MCF 10A (cell line): ENCODE results near the gene NSF. TPM values are rescaled to one million over a fixed set of nuclear protein-coding genes. Genes with fewer than 3 reads are reported as not detected.
"Not testable (repeated sequence)": the region's sequence is repeated elsewhere in the genome, so short reads cannot be mapped to it uniquely, and the experiment has no call there.

Source experiments
- BruUV-seq: library from RNA; stranded (reverse); fragments of 400-500 nt; replicated peaks from 2 replicates; lab custom pipeline; 2021; lab: Mats Ljungman, UMichigan
- CTCF ChIA-PET: fragments of 300-600 bp; sonication (Branson Sonifier 250); formaldehyde crosslinking; extraction: SDS; loops from one replicate; lab custom pipeline; 2021; ENCODE audit warnings: antibody characterized with exemption, inconsistent platforms; lab: Yijun Ruan, JAX
- POLR2A ChIA-PET: fragments of 300-600, 350-650 bp; sonication (Branson Sonifier 250); formaldehyde crosslinking; extraction: SDS; loops from one replicate; lab custom pipeline; 2020; ENCODE audit warnings: antibody characterized with exemption, inconsistent platforms; lab: Yijun Ruan, JAX
- DNase-seq: peaks from one replicate; pipeline ENCODE4 v3.0.0-alpha.2; 2018; ENCODE audit not compliant: unreplicated experiment
- H3K27ac Mint-ChIP-seq: one replicate; pipeline ENCODE4 v1.8.0; 2022; ENCODE audit warnings: mild to moderate bottlenecking, low read depth, mixed read lengths; ENCODE audit not compliant: unreplicated experiment
- H3K27me3 Mint-ChIP-seq: one replicate; pipeline ENCODE4 v1.8.0; 2022; ENCODE audit warnings: mixed read lengths; ENCODE audit not compliant: insufficient read depth, unreplicated experiment
- H3K36me3 Mint-ChIP-seq: one replicate; pipeline ENCODE4 v1.8.0; 2022; ENCODE audit warnings: mild to moderate bottlenecking, moderate library complexity, mixed read lengths; ENCODE audit not compliant: insufficient read depth, unreplicated experiment
- H3K4me1 Mint-ChIP-seq: one replicate; pipeline ENCODE4 v1.8.0; 2022; ENCODE audit warnings: mixed read lengths; ENCODE audit not compliant: insufficient read depth, unreplicated experiment
- H3K4me3 Mint-ChIP-seq: one replicate; pipeline ENCODE4 v1.8.0; 2022; ENCODE audit warnings: mild to moderate bottlenecking, moderate library complexity, mixed read lengths; ENCODE audit not compliant: unreplicated experiment
- H3K9me3 Mint-ChIP-seq: one replicate; pipeline ENCODE4 v1.8.0; 2022; ENCODE audit warnings: mixed read lengths; ENCODE audit not compliant: unreplicated experiment
- intact Hi-C: fragments of 100-400 bp; cut with micrococcal nuclease; formaldehyde crosslinking; loops from 2 replicates; pipeline ENCODE4 v1.14.1; 2022
- total RNA-seq: library from RNA; stranded (reverse); gene quantifications from 2 replicates; pipeline ENCODE4 v1.2.3, GENCODE V29; 2022
- TF ChIP-seq, protein P1 (sequence below): fragments of 200-600 bp; IDR thresholded peaks from one replicate; pipeline ENCODE4 v1.8.0; 2022; ENCODE audit warnings: antibody characterized with exemption, mild to moderate bottlenecking; ENCODE audit not compliant: unreplicated experiment

NSF gene
- total RNA-seq, 1 experiment from 2014 or later: 21.1 TPM

DNA sequence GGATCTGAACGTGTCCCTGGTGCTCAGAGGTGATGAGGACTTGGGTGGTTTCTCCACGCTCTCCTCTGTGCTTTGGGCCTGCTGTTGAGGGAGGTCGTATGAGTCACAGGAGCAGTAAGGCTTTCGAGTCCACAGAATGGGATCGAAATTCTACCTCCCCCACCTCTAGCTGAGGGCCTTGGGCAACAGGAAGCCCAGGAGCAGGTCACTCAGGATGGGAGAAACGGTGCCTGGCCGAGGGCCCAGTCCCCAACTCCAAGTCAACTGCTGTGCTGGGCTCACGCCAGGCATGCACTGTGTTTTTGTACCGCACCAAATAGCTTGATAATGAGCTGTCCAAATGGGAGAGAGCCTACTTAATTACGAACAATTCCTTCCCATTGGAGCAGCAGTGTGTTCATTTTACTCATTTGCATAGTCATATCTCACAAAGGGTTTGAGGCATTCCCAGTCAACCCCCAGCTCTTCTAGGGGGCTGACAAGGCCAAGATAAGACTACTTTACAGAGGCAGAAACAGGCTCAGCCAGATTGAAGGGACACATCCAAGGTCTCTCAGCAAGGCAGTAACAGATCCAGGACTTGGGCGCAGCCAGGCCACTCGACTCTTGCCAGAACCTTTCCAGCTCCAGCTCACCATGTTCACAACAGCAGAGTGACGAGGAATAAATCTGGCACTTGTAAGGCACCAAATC, 174.4 kb downstream of the NSF start:
- TF ChIP-seq, protein P1, sequence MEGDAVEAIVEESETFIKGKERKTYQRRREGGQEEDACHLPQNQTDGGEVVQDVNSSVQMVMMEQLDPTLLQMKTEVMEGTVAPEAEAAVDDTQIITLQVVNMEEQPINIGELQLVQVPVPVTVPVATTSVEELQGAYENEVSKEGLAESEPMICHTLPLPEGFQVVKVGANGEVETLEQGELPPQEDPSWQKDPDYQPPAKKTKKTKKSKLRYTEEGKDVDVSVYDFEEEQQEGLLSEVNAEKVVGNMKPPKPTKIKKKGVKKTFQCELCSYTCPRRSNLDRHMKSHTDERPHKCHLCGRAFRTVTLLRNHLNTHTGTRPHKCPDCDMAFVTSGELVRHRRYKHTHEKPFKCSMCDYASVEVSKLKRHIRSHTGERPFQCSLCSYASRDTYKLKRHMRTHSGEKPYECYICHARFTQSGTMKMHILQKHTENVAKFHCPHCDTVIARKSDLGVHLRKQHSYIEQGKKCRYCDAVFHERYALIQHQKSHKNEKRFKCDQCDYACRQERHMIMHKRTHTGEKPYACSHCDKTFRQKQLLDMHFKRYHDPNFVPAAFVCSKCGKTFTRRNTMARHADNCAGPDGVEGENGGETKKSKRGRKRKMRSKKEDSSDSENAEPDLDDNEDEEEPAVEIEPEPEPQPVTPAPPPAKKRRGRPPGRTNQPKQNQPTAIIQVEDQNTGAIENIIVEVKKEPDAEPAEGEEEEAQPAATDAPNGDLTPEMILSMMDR: no peak
- peaks cover 14% of the 10 kb centered on the region for H3K4me1 Mint-ChIP-seq
- intact Hi-C loops: no loop called here
- peak; percentile 87 for DNase-seq
- ChIA-PET CTCF (interaction anchor here (0.6 to 1.3 kb wide), 2 partner anchors 18 to 71 kb away, joined by 3 to 5 read pairs; no protein-coding TSS in a partner anchor), POLR2A (no interaction called here)
- H3K4me3 Mint-ChIP-seq: no peak overlapping the region
- H3K36me3 Mint-ChIP-seq: no peaks in the 10 kb centered on the region
- no peak overlapping the region for H3K27ac Mint-ChIP-seq
- H3K9me3 Mint-ChIP-seq: no peaks in the 10 kb centered on the region
- no TSS peak for BruUV-seq
- no peaks in the 10 kb centered on the region for H3K27me3 Mint-ChIP-seq

DNA sequence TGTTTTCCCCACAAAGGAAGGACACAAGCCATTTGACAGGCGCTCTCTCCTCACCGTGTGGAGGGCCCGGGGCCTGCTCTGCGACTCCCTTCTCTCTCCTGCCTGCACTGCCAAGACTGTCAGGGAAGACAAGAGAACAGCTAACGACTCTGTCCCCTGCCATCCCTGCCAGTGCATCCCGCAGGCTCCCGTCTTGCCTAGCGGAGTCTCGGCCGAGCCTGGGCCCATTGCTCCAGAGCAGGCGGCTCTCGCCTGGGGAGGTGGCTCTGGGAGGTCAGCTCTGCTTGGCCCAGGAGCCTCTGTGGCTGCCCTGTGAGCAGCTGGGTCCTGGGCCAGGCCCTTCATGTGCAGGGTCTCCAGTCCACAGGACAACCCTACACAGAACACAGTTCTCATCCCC, 175.0 kb downstream of the NSF start:
- Mint-ChIP-seq H3K27ac (no peak overlapping the region), H3K27me3 (no peaks in the 10 kb centered on the region), H3K4me1 (peaks cover 14% of the 10 kb centered on the region), H3K4me3 (no peak overlapping the region), H3K36me3 (no peaks in the 10 kb centered on the region), H3K9me3 (no peaks in the 10 kb centered on the region)
- POLR2A ChIA-PET: no interaction called here
- no peak for DNase-seq
- TF ChIP-seq, protein P1: no peak
- CTCF ChIA-PET: interaction anchor here (0.6 to 1.3 kb wide), 4 partner anchors 17 to 680 kb away, joined by 3 to 5 read pairs (median 4); no protein-coding TSS in a partner anchor
- intact Hi-C loops: no loop called here
- BruUV-seq: no TSS peak

DNA sequence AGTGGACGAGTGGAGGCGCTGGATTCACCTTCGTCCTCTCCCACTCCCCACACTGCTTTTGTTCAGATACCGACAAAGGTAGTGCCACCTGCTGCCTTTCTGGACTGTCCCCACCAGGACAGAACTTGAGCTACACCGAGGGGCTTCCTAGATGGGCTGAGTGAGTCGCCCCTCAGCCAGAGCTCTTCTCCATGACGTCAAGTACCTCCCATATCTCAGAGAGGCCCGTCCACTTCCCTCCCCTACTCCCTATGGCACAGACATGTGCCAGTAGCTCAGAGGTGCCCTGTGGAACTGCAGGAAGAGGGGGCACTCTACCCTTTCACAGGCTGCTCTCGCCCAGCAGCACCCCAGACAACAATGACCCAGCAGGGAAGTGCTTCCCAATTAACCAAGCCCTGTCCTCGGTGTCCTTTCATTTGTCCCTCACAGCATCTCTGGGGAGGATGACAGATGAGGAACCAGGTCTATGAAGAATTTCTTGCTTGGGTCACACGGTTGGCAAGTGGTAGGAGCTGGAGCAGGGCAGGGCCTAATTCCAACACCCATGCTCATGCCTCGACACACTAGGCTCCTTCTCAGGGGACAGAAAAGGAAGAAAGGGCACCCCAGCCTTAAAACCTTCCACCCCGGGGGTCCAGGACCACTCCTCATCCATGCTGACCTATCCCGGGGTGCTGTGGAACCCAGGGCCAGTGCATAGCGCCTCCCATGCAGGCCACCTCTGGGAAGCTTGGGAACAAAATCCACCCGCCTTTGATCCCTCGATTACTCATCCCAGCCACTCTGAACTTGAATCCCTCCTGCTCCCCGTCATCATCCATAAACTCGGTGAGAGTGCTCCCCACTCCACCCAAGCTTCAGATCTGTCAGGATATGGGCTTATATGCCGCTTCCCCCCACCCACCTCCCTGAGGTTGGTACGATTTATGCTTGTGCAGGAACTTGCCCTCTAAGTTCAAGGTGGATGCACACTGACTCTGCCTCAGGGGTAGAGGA, 176.3 kb downstream of the NSF start:
- CTCF ChIA-PET: interaction anchor here (0.6 to 1.0 kb wide), 4 partner anchors 9 to 499 kb away, joined by 3 read pairs; no protein-coding TSS in a partner anchor
- no peak for DNase-seq
- Mint-ChIP-seq H3K27me3 (no peaks in the 10 kb centered on the region), H3K9me3 (no peaks in the 10 kb centered on the region), H3K4me1 (peaks cover 14% of the 10 kb centered on the region), H3K36me3 (no peaks in the 10 kb centered on the region), H3K27ac (no peak overlapping the region), H3K4me3 (no peak overlapping the region)
- POLR2A ChIA-PET: no interaction called here
- TF ChIP-seq, protein P1: no peak
- no TSS peak for BruUV-seq
- intact Hi-C loops: no loop called here

DNA sequence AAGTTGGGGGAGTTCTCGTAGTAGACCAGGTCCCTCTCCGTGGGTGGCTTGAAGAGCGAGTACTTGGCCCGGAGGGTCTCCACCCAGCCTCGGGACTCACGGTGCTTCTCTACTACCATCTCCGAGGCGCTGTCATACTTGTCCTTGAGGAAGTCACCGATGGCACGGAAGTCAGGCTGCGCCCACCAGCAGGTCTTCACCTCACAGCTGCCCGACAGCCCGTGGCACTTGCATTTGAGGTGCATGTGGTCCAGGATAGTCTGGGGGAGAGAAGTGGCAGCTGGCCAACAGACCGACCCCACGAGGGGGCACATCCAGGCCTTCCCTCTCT, 178.0 kb downstream of the NSF start:
- Mint-ChIP-seq H3K4me1 (peaks cover 14% of the 10 kb centered on the region), H3K9me3 (no peaks in the 10 kb centered on the region), H3K36me3 (no peaks in the 10 kb centered on the region), H3K27ac (no peak overlapping the region), H3K27me3 (no peaks in the 10 kb centered on the region), H3K4me3 (no peak overlapping the region)
- DNase-seq: no peak
- ChIA-PET CTCF (no interaction called here), POLR2A (no interaction called here)
- BruUV-seq: no TSS peak
- intact Hi-C loops: no loop called here
- TF ChIP-seq, protein P1: no peak

DNA sequence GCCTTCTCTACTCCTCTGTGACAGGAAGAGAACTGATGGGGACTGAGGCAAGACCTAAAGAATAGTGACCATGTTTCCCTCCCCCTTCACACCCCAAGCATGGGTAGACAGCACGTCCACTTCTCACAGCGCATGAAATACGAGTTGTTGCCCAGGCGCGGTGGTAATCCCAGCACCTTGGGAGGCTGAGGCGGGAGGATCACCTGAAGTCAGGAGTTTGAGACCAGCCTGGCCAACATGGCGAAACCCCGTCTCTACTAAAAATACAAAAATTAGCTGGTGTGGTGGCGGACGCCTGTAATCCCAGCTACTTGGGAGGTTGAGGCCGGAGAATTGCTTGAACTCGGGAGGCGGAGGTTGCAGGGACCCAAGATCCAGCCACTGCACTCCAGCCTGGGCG, 178.4 kb downstream of the NSF start:
- H3K9me3 Mint-ChIP-seq, POLR2A ChIA-PET, H3K4me3 Mint-ChIP-seq, intact Hi-C loops, H3K36me3 Mint-ChIP-seq, H3K27ac Mint-ChIP-seq, H3K27me3 Mint-ChIP-seq, DNase-seq, CTCF ChIA-PET, BruUV-seq: not testable (repeated sequence)
- H3K4me1 Mint-ChIP-seq: peaks cover 14% of the 10 kb centered on the region
